DOHH2 (cell line): ENCODE measurements around the gene GATAD2B.

Experiments
- H3F3A ChIP-seq: fragments of 200-600 bp; sonication (generic), shearing (Covaris generic); 2 replicates; pipeline ENCODE4 v1.6.0; 2016; ENCODE audit warnings: antibody characterized with exemption, mild to moderate bottlenecking; ENCODE audit not compliant: control insufficient read depth, insufficient read depth
- H3K27ac ChIP-seq: fragments of 200-600 bp; sonication (generic); 2 replicates; pipeline ENCODE4 v1.5.1; 2014; ENCODE audit warnings: low read depth, mild to moderate bottlenecking, low read length, moderate library complexity
- H3K27me3 ChIP-seq: fragments of 200-600 bp; sonication (generic); 2 replicates; pipeline ENCODE4 v1.6.1; 2014; ENCODE audit warnings: mild to moderate bottlenecking, low read length, mixed read lengths; ENCODE audit not compliant: control insufficient read depth
- H3K36me3 ChIP-seq: fragments of 200-600 bp; sonication (generic); 2 replicates; pipeline ENCODE4 v1.6.1; 2014; ENCODE audit warnings: mild to moderate bottlenecking, low read length, moderate library complexity, mixed read lengths; ENCODE audit not compliant: control insufficient read depth
- H3K4me1 ChIP-seq: fragments of 200-600 bp; sonication (generic); 2 replicates; pipeline ENCODE4 v1.6.1; 2014; ENCODE audit warnings: mild to moderate bottlenecking, low read length, mixed read lengths; ENCODE audit not compliant: control insufficient read depth
- H3K4me2 ChIP-seq: fragments of 200-600 bp; sonication (generic); 2 replicates; pipeline ENCODE4 v1.6.0; 2014; ENCODE audit warnings: mild to moderate bottlenecking, low read length, moderate library complexity
- H3K4me3 ChIP-seq: fragments of 200-600 bp; sonication (generic); 2 replicates; pipeline ENCODE4 v1.5.1; 2014; ENCODE audit warnings: mild to moderate bottlenecking, low read length, mixed read lengths
- H3K79me2 ChIP-seq: fragments of 200-600 bp; sonication (generic); 2 replicates; pipeline ENCODE4 v1.6.1; 2014; ENCODE audit warnings: mild to moderate bottlenecking, low read length, mixed read lengths; ENCODE audit not compliant: control insufficient read depth
- H3K9me2 ChIP-seq: fragments of 200-600 bp; sonication (generic); replicated peaks from 2 replicates; pipeline ENCODE4 v1.6.1; 2014; ENCODE audit warnings: mild to moderate bottlenecking, low read length, mixed read lengths; ENCODE audit not compliant: control insufficient read depth
- H3K9me3 ChIP-seq: fragments of 200-600 bp; sonication (generic); 2 replicates; pipeline ENCODE4 v1.6.1; 2014; ENCODE audit warnings: antibody characterized with exemption, low read length, mixed read lengths; ENCODE audit not compliant: control insufficient read depth, insufficient read depth
- H4K20me1 ChIP-seq: fragments of 200-600 bp; sonication (generic); 2 replicates; pipeline ENCODE4 v1.6.0; 2014; ENCODE audit warnings: low read depth, mild to moderate bottlenecking, antibody characterized with exemption, low read length, moderate library complexity; ENCODE audit not compliant: control insufficient read depth, insufficient read depth
- EZH2phosphoT487 ChIP-seq: fragments of 200-600 bp; sonication (generic); IDR thresholded peaks from 2 replicates; pipeline ENCODE4 v1.6.1; 2017; ENCODE audit warnings: borderline replicate concordance, mild to moderate bottlenecking, antibody characterized with exemption, low read length, moderate library complexity, mixed read lengths
- TF ChIP-seq, protein P1 (sequence below): fragments of 200-600 bp; sonication (generic); IDR thresholded peaks from one replicate; pipeline ENCODE4 v1.5.1; 2014; ENCODE audit warnings: antibody characterized with exemption, mild to moderate bottlenecking, low read depth, low read length; ENCODE audit not compliant: poor library complexity, severe bottlenecking

GATAD2B gene

DNA sequence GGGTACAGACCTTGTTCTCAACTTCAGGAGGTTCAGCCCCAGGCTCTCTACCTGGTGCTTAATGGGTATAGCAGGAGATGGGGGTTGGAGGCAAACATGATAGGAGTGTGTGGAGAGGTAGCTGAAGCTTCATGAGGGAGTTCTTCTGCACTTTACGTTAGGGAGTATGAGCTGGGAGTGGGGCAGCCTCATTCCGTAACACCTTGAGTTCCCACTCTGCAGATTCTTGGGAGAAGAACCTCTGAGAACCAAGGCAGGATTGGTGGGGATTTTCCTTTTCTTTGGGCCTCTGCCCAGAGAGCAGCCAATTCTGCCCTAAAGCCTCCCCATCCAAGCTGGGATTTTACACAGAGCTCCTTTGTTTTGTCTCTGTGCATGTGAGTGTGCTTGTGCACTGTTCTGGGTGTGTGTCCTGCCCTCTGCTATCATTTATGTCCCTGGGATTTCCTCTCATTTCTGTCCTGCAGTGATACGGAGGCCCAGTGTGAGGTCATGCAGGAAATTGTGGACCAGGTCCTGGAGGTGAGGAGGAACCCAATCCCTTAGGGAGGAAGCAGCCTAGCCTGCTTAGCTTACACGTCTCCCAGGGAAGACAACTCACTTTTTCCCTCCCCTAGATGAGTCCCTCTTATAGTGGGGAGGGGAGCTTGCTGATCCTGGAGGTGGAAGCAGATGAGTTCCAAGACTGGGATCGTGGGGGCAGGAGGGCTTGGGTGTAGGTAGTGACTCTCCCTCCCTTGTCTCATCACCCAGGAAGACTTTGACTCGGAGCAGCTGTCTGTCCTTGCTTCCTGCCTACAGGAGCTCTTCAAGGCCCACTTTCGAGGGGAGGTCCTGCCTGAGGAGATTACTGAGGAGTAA, 159.2 kb downstream of the GATAD2B start:
- H3K4me2 ChIP-seq, result no peak overlapping the region
- no peaks in the 10 kb centered on the region for H4K20me1 ChIP-seq
- H3K4me1 ChIP-seq, result no peaks in the 10 kb centered on the region
- no peak for TF ChIP-seq EZH2phosphoT487
- TF ChIP-seq, protein P1, sequence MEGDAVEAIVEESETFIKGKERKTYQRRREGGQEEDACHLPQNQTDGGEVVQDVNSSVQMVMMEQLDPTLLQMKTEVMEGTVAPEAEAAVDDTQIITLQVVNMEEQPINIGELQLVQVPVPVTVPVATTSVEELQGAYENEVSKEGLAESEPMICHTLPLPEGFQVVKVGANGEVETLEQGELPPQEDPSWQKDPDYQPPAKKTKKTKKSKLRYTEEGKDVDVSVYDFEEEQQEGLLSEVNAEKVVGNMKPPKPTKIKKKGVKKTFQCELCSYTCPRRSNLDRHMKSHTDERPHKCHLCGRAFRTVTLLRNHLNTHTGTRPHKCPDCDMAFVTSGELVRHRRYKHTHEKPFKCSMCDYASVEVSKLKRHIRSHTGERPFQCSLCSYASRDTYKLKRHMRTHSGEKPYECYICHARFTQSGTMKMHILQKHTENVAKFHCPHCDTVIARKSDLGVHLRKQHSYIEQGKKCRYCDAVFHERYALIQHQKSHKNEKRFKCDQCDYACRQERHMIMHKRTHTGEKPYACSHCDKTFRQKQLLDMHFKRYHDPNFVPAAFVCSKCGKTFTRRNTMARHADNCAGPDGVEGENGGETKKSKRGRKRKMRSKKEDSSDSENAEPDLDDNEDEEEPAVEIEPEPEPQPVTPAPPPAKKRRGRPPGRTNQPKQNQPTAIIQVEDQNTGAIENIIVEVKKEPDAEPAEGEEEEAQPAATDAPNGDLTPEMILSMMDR, result no peak
- no peaks in the 10 kb centered on the region for H3K9me2 ChIP-seq
- no peaks in the 10 kb centered on the region for H3K27me3 ChIP-seq
- H3K79me2 ChIP-seq, result no peaks in the 10 kb centered on the region
- H3K36me3 ChIP-seq, result peaks cover 62% of the 10 kb centered on the region
- H3K9me3 ChIP-seq, result no peaks in the 10 kb centered on the region
- H3K27ac ChIP-seq, result no peak overlapping the region
- no peak overlapping the region for H3K4me3 ChIP-seq
- H3F3A ChIP-seq, result no peaks in the 10 kb centered on the region

DNA sequence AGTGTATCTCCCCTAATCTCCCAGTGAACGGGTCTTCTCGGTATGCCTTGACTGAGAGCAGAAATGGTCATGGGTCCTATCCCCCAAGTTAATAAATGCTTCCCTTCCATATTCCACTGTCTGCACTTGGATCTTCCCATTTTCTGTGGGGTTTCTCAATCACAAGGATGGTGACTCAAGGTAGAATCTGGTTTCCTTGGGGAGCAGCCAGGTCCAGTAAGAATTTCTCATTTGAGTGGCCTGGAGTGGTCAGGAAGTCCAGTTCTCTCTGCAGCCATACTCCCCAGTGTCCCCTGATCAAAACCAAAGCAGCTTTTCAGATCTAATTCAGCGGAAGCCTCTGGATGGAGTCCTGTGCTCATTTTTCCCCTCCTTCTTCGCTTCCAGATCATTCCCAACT, 162.3 kb downstream of the GATAD2B start:
- Histone ChIP-seq H3K4me3 (no peak overlapping the region), H3K9me2 (no peaks in the 10 kb centered on the region), H3K27ac (no peak overlapping the region), H3K36me3 (peaks cover 65% of the 10 kb centered on the region), H3K79me2 (no peaks in the 10 kb centered on the region), H3F3A (no peaks in the 10 kb centered on the region), H3K4me1 (no peaks in the 10 kb centered on the region), H3K27me3 (no peaks in the 10 kb centered on the region), H4K20me1 (no peaks in the 10 kb centered on the region), H3K9me3 (no peaks in the 10 kb centered on the region), H3K4me2 (no peak overlapping the region)
- no peak for TF ChIP-seq EZH2phosphoT487
- TF ChIP-seq, protein P1, result no peak
